ENCODE data around the gene CLEC4M.
"Not testable (repeated sequence)": the region's sequence is repeated elsewhere in the genome, so short reads cannot be mapped to it uniquely, and the experiment has no call there.

Gene CLEC4M

DNA sequence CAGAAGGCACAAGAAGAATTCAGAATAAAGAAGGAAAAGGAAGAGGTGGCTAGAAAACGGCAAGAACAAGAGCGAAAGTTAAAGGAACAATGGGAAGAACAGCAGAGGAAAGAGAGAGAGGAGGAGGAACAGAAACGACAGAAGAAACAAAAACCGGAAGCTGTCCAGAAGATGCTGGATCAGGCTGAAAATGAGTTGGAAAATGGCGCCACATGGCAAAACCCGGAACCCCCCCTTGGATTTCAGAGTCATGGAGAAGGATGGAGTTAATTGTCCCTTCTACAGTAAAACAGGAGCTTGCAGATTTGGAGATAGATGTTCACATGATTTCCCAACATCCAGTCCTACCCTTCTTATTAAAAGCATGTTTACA is 22.4 kb upstream of the CLEC4M start:
- H3K4me3 ChIP-seq (ENCODE audit: low read depth, low read length) = no peak overlapping the region
- TF ChIP-seq, protein P1, sequence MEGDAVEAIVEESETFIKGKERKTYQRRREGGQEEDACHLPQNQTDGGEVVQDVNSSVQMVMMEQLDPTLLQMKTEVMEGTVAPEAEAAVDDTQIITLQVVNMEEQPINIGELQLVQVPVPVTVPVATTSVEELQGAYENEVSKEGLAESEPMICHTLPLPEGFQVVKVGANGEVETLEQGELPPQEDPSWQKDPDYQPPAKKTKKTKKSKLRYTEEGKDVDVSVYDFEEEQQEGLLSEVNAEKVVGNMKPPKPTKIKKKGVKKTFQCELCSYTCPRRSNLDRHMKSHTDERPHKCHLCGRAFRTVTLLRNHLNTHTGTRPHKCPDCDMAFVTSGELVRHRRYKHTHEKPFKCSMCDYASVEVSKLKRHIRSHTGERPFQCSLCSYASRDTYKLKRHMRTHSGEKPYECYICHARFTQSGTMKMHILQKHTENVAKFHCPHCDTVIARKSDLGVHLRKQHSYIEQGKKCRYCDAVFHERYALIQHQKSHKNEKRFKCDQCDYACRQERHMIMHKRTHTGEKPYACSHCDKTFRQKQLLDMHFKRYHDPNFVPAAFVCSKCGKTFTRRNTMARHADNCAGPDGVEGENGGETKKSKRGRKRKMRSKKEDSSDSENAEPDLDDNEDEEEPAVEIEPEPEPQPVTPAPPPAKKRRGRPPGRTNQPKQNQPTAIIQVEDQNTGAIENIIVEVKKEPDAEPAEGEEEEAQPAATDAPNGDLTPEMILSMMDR (IDR thresholded peaks at IDR 0.05; ENCODE audit: low read depth, low read length) = no peak

DNA sequence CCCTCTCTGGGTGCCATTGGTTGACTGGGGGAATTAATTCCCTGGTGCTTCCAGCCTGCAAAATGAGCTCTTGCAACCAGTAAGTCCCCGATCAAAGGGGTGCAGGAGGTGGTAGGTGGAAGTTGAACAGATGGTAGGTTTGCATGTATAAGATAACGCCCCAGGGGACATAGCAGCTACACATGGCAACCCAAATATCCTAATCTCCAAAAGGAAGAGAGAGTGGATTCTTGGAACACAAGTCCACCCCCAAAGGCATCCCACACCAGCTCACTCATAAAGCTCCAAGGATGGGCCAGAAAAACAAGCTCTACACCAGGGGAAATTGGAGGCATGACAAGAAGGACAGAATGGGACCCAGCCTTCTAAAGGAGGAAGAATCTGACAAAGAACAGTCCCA is 20.5 kb upstream of the CLEC4M start:
- TF ChIP-seq, protein P1 (IDR thresholded peaks at IDR 0.05; ENCODE audit: low read depth, low read length) = no peak
- no peak overlapping the region for H3K4me3 ChIP-seq (ENCODE audit: low read depth, low read length)

DNA sequence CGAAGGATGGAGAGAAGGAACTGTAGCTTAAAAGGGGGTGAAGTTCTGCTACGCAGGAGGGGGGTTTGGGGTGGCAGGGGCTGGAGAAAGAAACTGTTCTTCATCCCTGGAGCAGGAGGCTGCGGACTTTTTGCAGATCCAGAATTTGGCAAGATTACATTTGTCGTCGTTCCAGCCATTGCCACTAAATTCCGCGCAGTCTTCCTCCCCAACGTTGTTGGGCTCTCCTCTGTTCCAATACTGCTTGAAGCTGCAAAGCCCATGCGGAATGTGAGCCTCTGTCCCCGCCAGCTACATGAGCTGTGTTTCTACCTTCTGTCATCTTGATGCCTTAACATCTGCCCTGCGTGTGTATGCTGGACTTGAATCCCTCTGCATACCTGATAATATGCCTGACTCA is 20.1 kb upstream of the CLEC4M start:
- no peak overlapping the region for H3K4me3 ChIP-seq (ENCODE audit: low read depth, low read length)
- TF ChIP-seq, protein P1 (IDR thresholded peaks at IDR 0.05; ENCODE audit: low read depth, low read length) = no peak

DNA sequence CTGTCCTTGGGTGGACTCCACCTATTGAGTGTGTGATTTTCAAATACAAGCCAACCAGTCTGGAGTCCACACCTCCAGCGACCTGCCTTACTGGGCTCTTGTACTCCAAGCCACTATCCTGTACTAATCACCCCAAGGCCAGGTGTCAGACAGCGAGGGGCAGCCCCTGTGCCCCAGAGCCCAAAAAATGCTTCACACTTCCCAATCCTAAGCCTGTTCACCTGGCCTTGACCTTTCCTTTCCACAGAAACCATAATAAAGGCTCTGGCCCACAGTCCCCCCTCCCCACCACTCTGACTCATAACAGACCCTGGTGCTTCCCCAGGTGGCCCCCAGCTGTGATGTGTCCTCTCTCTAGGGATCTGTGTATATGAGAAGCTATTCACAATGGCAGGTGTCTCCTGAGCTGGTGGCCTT is 19.6 kb upstream of the CLEC4M start:
- TF ChIP-seq, protein P1 (IDR thresholded peaks at IDR 0.05; ENCODE audit: low read depth, low read length) = no peak
- no peak overlapping the region for H3K4me3 ChIP-seq (ENCODE audit: low read depth, low read length)

DNA sequence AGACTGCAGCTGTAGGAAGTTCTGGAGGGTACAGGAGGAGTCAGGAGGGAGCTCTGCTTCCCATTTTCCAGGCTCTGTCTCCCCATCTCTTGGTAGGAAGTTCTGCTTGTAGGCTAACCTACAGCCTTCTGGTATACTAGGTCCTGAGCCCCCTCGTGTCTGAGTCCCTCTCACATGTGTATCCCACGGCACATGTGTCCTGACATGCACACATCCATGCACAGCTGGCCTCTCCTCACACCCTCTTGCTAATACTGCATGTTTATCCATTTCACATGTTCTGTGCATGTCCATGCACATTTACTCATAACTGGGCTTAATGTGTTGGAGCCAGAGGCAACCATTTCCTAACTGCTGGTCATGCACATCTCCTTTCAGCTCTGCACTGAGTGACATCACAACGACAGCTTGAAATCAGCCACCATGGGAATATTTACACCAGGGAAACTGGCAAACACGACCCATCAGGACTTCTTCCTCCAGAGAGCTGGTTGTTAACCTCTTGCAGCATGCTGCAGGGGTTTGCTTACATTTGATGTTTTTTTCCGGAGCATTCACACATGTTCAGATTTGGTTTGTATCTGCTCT is 18.8 kb upstream of the CLEC4M start:
- no peak overlapping the region for H3K4me3 ChIP-seq (ENCODE audit: low read depth, low read length)
- TF ChIP-seq, protein P1 (IDR thresholded peaks at IDR 0.05; ENCODE audit: low read depth, low read length) = no peak

DNA sequence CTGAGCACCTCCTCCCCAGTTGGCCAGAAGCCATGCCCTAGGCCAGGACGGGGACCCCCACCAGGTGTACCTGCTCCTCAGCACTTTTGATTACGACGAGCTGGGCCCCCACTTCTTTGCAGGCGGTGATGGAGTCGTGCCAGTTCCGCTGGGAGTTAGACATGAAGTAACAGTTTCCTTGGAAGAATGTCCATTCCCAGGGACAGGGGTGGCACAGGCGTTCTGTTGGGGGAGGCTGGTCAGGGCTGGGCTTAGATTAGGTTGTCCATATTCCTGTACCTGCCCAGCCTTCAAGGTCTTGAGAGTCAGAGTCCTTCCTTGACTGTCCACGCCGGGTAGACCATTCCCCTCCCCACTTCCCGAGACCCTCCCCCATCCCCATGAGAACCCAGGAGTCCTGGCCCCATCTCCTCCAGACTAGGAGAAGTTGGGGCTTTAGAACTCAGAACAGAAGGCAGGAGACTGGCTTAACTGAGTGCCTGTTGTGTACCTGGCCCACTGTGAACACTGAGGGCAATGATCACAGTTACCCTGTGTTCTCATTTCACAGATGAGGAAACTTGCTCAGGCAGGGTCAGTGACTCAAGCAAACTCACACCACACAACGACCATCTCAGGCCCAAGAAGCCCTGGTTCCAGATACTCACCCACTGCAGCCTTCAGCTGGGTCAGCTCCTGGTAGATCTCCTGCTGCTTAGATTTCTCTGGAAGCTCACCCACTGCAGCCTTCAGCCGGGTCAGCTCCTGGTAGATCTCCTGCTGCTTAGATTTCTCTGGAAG is 18.0 kb upstream of the CLEC4M start:
- TF ChIP-seq, protein P1 (IDR thresholded peaks at IDR 0.05; ENCODE audit: low read depth, low read length) = no peak
- no peak overlapping the region for H3K4me3 ChIP-seq (ENCODE audit: low read depth, low read length)

DNA sequence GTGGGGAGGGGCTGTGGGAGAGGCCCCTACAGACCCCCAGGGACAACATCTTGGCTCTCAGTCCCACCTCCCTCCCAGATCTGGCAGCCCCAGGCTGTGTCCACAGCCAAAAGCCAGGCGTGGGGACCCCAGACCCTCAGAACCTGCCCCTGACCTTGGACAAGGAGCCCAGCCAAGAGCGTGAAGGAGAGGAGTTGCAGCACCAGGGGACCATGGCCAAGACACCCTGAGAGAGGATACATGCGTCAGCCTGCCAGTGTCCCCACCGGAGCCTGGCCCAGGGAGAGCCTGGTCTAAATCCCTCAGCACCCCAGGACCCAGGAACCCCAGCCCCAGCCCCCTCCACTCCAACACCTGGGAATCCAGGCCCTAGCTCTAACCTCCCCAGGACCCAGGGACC is 16.7 kb upstream of the CLEC4M start:
- not testable (repeated sequence) for H3K4me3 ChIP-seq (ENCODE audit: low read depth, low read length)

All from WI38 (cell line).